ENCODE data around the gene SBF2.

- TF ChIP-seq BHLHE40 (IDR thresholded peaks at IDR 0.05; ENCODE audit: low read length): no peak
- TF ChIP-seq CTCF (IDR thresholded peaks at IDR 0.05 in 2 of 3, conservative IDR thresholded peaks at IDR 0.05 in 1 of 3; ENCODE audit: insufficient read depth in 2 of 3, low read depth in 1 of 3, low read length in 3 of 3): no peak
- TF ChIP-seq ETV6 (IDR thresholded peaks at IDR 0.05; ENCODE audit: borderline replicate concordance in 1 of 2, low read depth in 2 of 2, low read length in 1 of 2): no peak
- no peak for TF ChIP-seq ETV6 (CRISPR knock-in tag; IDR thresholded peaks at IDR 0.05; ENCODE audit: borderline replicate concordance)
- TF ChIP-seq POLR2AphosphoS2 (IDR thresholded peaks at IDR 0.05; ENCODE audit: low read length): no peak
- no peak for TF ChIP-seq RFX1 (IDR thresholded peaks at IDR 0.05)
- TF ChIP-seq, protein P1, sequence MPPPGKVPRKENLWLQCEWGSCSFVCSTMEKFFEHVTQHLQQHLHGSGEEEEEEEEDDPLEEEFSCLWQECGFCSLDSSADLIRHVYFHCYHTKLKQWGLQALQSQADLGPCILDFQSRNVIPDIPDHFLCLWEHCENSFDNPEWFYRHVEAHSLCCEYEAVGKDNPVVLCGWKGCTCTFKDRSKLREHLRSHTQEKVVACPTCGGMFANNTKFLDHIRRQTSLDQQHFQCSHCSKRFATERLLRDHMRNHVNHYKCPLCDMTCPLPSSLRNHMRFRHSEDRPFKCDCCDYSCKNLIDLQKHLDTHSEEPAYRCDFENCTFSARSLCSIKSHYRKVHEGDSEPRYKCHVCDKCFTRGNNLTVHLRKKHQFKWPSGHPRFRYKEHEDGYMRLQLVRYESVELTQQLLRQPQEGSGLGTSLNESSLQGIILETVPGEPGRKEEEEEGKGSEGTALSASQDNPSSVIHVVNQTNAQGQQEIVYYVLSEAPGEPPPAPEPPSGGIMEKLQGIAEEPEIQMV (tag; conservative IDR thresholded peaks at IDR 0.05; ENCODE audit: low read depth): no peak
- no peak for TF ChIP-seq ZNF143 (CRISPR knock-in tag; IDR thresholded peaks at IDR 0.05)
- no peak for TF ChIP-seq TAF1 (IDR thresholded peaks at IDR 0.05; ENCODE audit: control insufficient read depth, extremely low read depth, insufficient read depth, low read length, severe bottlenecking)
Observed at GRCh38 chr11:9842923-9843322, 451.1 kb downstream of the SBF2 start.
